ENCODE data around the gene DRD2.

- TF ChIP-seq EGR1 (IDR thresholded peaks at IDR 0.05; ENCODE audit: low read depth in 2 of 2) (no peak), RAD21 (IDR thresholded peaks at IDR 0.05) (no peak), FOXA1 (IDR thresholded peaks at IDR 0.05) (no peak), CTCF (IDR thresholded peaks at IDR 0.05; ENCODE audit: low read depth, low read length, missing input control) (no peak), GABPA (IDR thresholded peaks at IDR 0.05 in 1 of 2, conservative IDR thresholded peaks at IDR 0.05 in 1 of 2) (no peak)
Observed at GRCh38 chr11:113517361-113517760, 42.2 kb upstream of the DRD2 start.
